ENCODE data around the gene EFHC1.

EFHC1 gene

DNA sequence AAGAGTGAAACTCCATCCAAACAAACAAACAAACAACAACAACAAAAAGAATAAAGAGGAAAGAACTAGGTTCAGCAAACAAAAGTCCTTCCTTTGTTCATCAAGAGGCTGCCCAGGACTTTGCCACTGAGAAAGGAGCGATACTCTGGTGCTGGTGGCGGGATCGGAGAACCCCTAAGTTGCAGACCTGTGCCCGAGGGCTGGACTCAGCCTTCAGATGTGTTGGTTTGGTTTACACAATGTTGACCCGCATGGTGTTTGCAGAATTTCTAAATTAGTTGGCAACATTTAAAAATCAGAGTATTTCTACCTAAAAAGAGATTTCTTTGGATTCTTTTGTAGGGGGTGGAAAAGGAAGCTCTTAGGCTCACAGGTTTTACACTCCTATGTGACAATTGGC is 114.2 kb downstream of the EFHC1 start:
- no peak overlapping the region for H3K4me3 ChIP-seq (ENCODE audit: low read depth, low read length)
- TF ChIP-seq, protein P1, sequence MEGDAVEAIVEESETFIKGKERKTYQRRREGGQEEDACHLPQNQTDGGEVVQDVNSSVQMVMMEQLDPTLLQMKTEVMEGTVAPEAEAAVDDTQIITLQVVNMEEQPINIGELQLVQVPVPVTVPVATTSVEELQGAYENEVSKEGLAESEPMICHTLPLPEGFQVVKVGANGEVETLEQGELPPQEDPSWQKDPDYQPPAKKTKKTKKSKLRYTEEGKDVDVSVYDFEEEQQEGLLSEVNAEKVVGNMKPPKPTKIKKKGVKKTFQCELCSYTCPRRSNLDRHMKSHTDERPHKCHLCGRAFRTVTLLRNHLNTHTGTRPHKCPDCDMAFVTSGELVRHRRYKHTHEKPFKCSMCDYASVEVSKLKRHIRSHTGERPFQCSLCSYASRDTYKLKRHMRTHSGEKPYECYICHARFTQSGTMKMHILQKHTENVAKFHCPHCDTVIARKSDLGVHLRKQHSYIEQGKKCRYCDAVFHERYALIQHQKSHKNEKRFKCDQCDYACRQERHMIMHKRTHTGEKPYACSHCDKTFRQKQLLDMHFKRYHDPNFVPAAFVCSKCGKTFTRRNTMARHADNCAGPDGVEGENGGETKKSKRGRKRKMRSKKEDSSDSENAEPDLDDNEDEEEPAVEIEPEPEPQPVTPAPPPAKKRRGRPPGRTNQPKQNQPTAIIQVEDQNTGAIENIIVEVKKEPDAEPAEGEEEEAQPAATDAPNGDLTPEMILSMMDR (IDR thresholded peaks at IDR 0.05; ENCODE audit: low read depth, low read length), result no peak

DNA sequence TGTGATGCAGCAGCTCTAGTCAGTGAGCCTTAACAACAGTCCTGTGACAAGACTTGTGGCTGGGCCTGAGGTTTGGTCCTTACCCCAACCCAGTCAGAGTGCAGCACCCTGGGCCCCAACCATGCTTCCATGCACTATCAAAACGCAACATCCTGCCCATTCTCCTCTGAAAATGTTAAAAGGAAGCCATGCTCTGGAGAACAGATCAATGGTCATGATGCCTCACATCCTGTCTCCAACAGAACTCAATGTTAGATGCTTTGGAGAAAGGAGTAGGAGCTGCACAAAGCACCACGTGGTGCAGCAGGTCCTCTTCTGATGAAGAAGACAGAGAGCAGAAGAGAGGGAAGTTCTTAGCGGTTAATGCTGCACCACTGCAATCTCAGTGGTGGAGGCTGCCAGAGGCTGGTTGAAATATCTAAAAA is 114.8 kb downstream of the EFHC1 start:
- no peak overlapping the region for H3K4me3 ChIP-seq (ENCODE audit: low read depth, low read length)
- TF ChIP-seq, protein P1 (IDR thresholded peaks at IDR 0.05; ENCODE audit: low read depth, low read length), result no peak

DNA sequence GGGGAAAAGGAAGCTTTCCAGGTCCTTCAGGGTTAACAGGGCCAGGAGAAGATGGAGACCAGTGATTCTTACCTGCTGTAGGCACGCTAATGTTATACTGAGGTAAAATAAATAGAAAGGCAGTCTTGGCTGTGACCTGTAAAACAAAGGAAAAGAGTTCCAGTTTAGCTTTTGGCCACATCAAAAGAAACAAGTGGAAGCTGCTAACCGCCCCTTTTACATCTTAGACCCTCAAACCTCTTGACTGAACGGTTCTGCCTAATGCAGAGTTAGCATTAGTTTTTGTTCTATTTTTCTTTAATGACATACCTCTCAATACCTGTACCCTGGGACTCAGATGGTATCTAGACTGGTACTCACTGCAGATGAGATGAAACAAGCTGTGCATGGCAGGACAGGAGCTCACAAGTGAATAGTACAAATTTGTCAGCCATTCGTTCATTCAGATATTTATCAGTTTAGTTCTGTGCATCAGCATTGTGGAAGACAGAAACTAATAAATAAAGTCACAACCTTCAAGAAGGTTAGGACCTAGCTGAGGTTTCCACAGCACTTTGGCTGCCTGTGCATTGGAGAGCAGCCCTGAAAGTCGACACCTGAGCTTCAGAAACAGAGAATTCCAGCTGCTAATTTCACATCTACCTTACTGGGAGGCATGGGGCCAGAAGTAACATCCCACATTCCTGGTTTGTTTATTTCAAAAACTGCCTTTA is 115.7 kb downstream of the EFHC1 start:
- no peak overlapping the region for H3K4me3 ChIP-seq (ENCODE audit: low read depth, low read length)
- TF ChIP-seq, protein P1 (IDR thresholded peaks at IDR 0.05; ENCODE audit: low read depth, low read length), result no peak

DNA sequence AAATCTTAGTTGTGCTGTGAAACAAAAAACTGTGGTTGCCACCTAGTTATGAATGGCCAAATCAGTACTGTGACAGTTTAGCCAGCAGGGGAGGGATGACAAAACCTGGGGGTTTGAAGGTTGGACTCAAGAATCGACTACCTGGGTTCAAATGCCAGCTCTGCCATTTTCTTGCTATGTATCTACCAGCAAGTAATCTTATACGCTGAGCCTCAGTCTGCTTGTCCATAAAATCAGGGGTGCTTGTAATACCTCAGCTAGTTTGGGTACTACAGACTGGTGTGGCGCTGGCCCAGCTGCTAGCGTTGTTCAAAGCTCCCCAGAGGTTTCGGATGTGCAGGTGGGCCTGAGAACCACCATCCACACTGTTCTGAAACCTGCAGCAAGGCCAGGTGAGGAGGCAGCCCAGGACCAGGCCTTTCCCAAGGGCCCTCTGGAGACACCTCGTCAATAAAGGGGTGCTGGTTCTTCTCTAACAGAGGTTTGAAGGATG is 116.3 kb downstream of the EFHC1 start:
- H3K4me3 ChIP-seq (ENCODE audit: low read depth, low read length), result no peak overlapping the region
- TF ChIP-seq, protein P1 (IDR thresholded peaks at IDR 0.05; ENCODE audit: low read depth, low read length), result no peak

DNA sequence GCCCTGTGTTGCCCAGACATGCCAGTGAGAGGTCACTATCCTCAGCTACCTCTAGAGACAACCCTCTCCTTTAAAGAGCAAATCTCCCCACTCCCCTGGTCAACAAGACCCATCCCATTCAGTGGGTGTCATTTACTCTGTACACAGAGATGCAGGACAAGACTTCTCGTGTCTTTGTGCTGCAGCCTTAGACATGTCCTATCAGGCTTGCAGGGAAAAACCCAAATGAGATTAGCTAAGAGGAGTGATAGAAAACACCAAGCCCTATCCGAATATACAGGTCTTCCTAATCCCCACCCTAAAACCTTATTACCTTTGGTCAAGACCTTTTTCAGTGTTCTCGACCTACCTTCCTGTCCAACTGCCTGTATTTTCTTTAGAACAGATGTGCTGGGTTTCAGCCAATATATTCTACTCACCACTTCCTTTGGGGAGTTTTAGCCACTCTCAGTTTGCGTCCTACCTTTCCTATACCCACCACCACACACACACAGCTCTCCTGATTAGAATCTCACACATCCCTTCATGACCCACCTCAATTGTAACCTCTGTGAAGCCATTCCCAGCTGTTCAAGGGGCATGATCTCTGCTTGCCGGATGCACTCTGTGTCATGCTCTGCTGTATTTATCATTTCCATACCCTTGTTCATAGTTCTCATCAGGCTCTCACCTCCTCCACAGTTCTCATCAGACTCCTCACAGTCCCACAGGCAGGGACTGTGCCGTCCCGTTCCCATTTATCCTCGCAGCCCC is 117.0 kb downstream of the EFHC1 start:
- TF ChIP-seq, protein P1 (IDR thresholded peaks at IDR 0.05; ENCODE audit: low read depth, low read length), result no peak
- H3K4me3 ChIP-seq (ENCODE audit: low read depth, low read length), result no peak overlapping the region

DNA sequence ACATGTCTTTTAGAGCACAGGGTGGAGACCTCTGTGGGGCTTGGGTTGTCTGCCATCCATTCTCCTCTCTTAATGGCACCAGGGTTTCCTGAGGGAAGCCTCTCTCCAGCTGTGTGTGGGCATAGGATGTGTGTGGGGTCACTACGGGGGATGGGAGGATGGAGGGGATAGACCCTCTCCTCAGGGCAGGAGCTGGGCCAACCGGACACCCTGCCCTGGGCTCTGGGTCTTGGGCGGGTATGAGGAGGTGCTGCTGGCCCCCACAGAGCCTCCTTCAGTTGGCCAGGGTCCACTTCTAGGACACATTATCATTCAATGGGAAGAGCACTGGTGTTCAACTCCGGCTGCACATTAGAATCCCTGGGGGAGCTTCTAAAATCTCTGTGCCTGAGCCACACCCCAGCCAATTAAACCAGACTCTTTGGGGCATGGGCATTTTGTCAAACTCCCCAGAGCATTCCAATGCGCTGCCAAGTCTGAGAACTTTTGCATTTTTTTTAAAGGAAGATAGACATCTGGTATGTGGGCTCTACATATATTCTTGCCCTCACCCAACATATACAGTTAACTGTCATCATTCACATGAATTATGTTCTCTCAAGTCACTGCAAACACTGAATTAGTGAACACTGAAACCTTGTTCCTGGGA is 118.2 kb downstream of the EFHC1 start:
- H3K4me3 ChIP-seq (ENCODE audit: low read depth, low read length), result no peak overlapping the region
- TF ChIP-seq, protein P1 (IDR thresholded peaks at IDR 0.05; ENCODE audit: low read depth, low read length), result no peak

Measured in WI38 (cell line).